Astrocyte (in vitro differentiated cells and primary cell): Measurements from ENCODE around the gene FAM81A. TPM values are rescaled to one million over a fixed set of nuclear protein-coding genes. Genes with fewer than 3 reads are reported as not detected.
A peak's percentile ranks its signal among the peaks of the same experiment; 100 is the strongest.

Source experiments
- DNase-seq: peaks from one replicate; pipeline ENCODE4 v3.0.0-alpha.2; 2010; ENCODE audit warnings: low read depth
- FAIRE-seq: peaks from 2 replicates; lab custom pipeline; 2011; peaks lifted over from hg19 to GRCh38; lab: Jason Lieb, UNC
- H2AFZ ChIP-seq: 2 replicates; pipeline ENCODE4 v1.6.0; 2012; ENCODE audit warnings: low read depth, low read length, inconsistent platforms
- H3K27ac ChIP-seq: 2 replicates; pipeline ENCODE4 v1.5.1; 2011; ENCODE audit warnings: low read depth, low read length, inconsistent platforms
- H3K27me3 ChIP-seq: 2 replicates; pipeline ENCODE4 v1.6.0; 2011; ENCODE audit warnings: low read length, inconsistent platforms; ENCODE audit not compliant: insufficient read depth
- H3K36me3 ChIP-seq: 2 replicates; pipeline ENCODE4 v1.5.1; 2011; ENCODE audit warnings: low read length, inconsistent platforms; ENCODE audit not compliant: insufficient read depth
- H3K4me1 ChIP-seq: 2 replicates; pipeline ENCODE4 v1.5.1; 2011; ENCODE audit warnings: low read length, inconsistent platforms; ENCODE audit not compliant: insufficient read depth
- H3K4me2 ChIP-seq: 2 replicates; pipeline ENCODE4 v1.6.0; 2012; ENCODE audit warnings: low read length, inconsistent platforms
- H3K4me3 ChIP-seq: 2 replicates; pipeline ENCODE4 v1.5.1; 2011; ENCODE audit warnings: low read depth, mild to moderate bottlenecking, low read length, inconsistent platforms; ENCODE audit not compliant: insufficient read depth
- H3K79me2 ChIP-seq: 2 replicates; pipeline ENCODE4 v1.6.0; 2012; ENCODE audit warnings: mild to moderate bottlenecking, low read length, inconsistent platforms; ENCODE audit not compliant: insufficient read depth
- H3K9ac ChIP-seq: 2 replicates; pipeline ENCODE4 v1.6.0; 2012; ENCODE audit warnings: mild to moderate bottlenecking, low read length, inconsistent platforms
- H3K9me3 ChIP-seq: 2 replicates; pipeline ENCODE4 v1.5.1; 2012; ENCODE audit warnings: low read depth, mild to moderate bottlenecking, low read length, inconsistent platforms; ENCODE audit not compliant: insufficient read depth
- H4K20me1 ChIP-seq: 2 replicates; pipeline ENCODE4 v1.6.0; 2012; ENCODE audit warnings: low read length, inconsistent platforms; ENCODE audit not compliant: insufficient read depth
- H3K27ac Mint-ChIP-seq: one replicate; pipeline ENCODE4 v1.8.0; 2021; ENCODE audit warnings: mild to moderate bottlenecking, mixed read lengths; ENCODE audit not compliant: unreplicated experiment
- H3K27me3 Mint-ChIP-seq: one replicate; pipeline ENCODE4 v1.8.0; 2021; ENCODE audit warnings: low read depth, mixed read lengths; ENCODE audit not compliant: unreplicated experiment
- H3K36me3 Mint-ChIP-seq: one replicate; pipeline ENCODE4 v1.8.0; 2021; ENCODE audit warnings: low read depth, mixed read lengths; ENCODE audit not compliant: unreplicated experiment
- H3K4me1 Mint-ChIP-seq: one replicate; pipeline ENCODE4 v1.8.0; 2021; ENCODE audit warnings: low read depth, mixed read lengths; ENCODE audit not compliant: unreplicated experiment
- H3K4me3 Mint-ChIP-seq: one replicate; pipeline ENCODE4 v1.8.0; 2021; ENCODE audit warnings: mild to moderate bottlenecking, moderate library complexity, mixed read lengths; ENCODE audit not compliant: unreplicated experiment
- H3K9me3 Mint-ChIP-seq: one replicate; pipeline ENCODE4 v1.8.0; 2021; ENCODE audit warnings: mild to moderate bottlenecking, mixed read lengths; ENCODE audit not compliant: unreplicated experiment
- EZH2 ChIP-seq: IDR thresholded peaks from 2 replicates; pipeline ENCODE4 v1.6.1; 2012; ENCODE audit warnings: mild to moderate bottlenecking, low read length, inconsistent platforms; ENCODE audit not compliant: insufficient read depth
- total RNA-seq: library from RNA; stranded (reverse); gene quantifications from 2 replicates; pipeline ENCODE4 v1.2.1, GENCODE V29; 2021
- TF ChIP-seq, protein P1 (sequence below): IDR thresholded peaks from 2 replicates; pipeline ENCODE4 v1.5.1; 2011; ENCODE audit warnings: low read depth, mild to moderate bottlenecking, inconsistent platforms, low read length, moderate library complexity; ENCODE audit not compliant: insufficient read depth

The FAM81A gene
- total RNA-seq, 1 donor from 2014 or later, result 0.73 TPM

DNA sequence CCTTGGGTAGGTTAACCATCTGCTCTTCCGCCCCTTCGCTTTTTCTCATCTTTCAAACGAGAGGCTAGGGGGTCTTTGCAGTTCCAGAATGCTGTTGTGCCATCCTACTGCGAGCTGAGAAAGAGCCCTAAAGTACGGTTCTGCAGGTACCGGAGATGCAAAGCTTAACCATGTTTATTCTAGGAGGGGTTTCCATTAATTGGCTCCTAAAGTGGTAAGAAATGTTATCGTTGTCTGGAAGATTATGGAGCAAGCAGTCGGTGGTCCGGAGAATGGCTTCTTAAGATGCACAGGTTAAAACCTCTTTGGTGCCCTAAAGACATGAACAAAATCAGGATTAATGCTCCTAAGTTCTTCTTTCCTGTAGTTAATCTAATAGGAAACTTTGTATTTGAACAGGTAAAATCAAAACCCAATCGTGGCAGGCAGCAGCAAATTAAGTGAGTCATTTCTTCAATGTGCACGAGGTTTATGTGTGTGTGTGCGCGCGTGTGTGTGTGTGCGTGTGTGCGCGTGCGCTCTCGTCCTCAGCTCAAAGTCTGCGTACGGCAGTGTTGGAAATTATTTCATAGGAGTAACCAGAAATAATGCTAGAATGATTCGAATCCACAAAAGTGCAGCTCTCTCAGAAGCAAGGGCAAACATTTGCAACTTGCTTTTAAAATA is 772 bp downstream of the FAM81A start:
- H3K36me3 Mint-ChIP-seq, result peaks cover 1% of the 10 kb centered on the region
- TF ChIP-seq, protein P1, sequence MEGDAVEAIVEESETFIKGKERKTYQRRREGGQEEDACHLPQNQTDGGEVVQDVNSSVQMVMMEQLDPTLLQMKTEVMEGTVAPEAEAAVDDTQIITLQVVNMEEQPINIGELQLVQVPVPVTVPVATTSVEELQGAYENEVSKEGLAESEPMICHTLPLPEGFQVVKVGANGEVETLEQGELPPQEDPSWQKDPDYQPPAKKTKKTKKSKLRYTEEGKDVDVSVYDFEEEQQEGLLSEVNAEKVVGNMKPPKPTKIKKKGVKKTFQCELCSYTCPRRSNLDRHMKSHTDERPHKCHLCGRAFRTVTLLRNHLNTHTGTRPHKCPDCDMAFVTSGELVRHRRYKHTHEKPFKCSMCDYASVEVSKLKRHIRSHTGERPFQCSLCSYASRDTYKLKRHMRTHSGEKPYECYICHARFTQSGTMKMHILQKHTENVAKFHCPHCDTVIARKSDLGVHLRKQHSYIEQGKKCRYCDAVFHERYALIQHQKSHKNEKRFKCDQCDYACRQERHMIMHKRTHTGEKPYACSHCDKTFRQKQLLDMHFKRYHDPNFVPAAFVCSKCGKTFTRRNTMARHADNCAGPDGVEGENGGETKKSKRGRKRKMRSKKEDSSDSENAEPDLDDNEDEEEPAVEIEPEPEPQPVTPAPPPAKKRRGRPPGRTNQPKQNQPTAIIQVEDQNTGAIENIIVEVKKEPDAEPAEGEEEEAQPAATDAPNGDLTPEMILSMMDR, result no peak
- Histone ChIP-seq H2AFZ (peak overlapping the region; percentile 85), H3K4me3 (peak overlapping the region; percentile 56), H3K4me2 (peak overlapping the region; percentile 94), H3K27me3 (peaks cover 46% of the 10 kb centered on the region), H3K79me2 (no peaks in the 10 kb centered on the region), H3K9ac (peak overlapping the region; percentile 41), H3K27ac (no peak overlapping the region), H3K9me3 (no peaks in the 10 kb centered on the region), H3K4me1 (peaks cover 9% of the 10 kb centered on the region), H4K20me1 (no peaks in the 10 kb centered on the region), H3K36me3 (no peaks in the 10 kb centered on the region)
- peaks cover 4% of the 10 kb centered on the region for H3K9me3 Mint-ChIP-seq
- H3K27me3 Mint-ChIP-seq, result peaks cover 73% of the 10 kb centered on the region
- DNase-seq (no peak), FAIRE-seq (no peak)
- H3K4me1 Mint-ChIP-seq, result no peaks in the 10 kb centered on the region
- H3K4me3 Mint-ChIP-seq, result peak overlapping the region; percentile 80
- no peak overlapping the region for H3K27ac Mint-ChIP-seq

DNA sequence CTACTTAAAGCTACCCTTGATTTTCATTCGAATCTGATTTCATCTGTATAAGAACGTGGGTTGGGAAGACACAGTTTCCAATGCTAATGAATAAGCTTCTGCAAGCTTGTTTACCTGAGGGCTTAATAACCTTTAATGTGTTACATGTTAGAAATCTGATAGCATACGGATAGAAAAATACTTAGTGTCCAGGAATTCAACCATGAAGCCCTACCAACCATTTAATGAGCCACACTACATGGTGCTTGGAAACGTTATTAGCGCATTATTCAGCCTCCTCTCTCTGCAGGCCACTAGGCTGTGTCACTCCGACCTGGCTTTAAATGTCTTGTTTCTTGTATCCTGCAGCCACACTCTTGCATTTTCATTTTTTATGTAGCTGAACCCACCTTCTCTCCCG is 1.6 kb downstream of the FAM81A start:
- H3K9me3 ChIP-seq, result no peaks in the 10 kb centered on the region
- no peak for DNase-seq
- H3K4me2 ChIP-seq, result no peak overlapping the region
- no peaks in the 10 kb centered on the region for H3K36me3 ChIP-seq
- peaks cover 9% of the 10 kb centered on the region for H3K4me1 ChIP-seq
- no peak overlapping the region for H3K27ac ChIP-seq
- no peak for FAIRE-seq
- no peak overlapping the region for H3K9ac ChIP-seq
- Mint-ChIP-seq H3K4me1 (no peaks in the 10 kb centered on the region), H3K4me3 (no peak overlapping the region), H3K36me3 (peaks cover 1% of the 10 kb centered on the region), H3K27ac (no peak overlapping the region), H3K27me3 (peaks cover 70% of the 10 kb centered on the region), H3K9me3 (peaks cover 4% of the 10 kb centered on the region)
- TF ChIP-seq EZH2, result no peak
- TF ChIP-seq, protein P1, result no peak
- no peaks in the 10 kb centered on the region for H3K79me2 ChIP-seq
- peaks cover 44% of the 10 kb centered on the region for H3K27me3 ChIP-seq
- H4K20me1 ChIP-seq, result no peaks in the 10 kb centered on the region
- H2AFZ ChIP-seq, result no peak overlapping the region
- H3K4me3 ChIP-seq, result no peak overlapping the region

DNA sequence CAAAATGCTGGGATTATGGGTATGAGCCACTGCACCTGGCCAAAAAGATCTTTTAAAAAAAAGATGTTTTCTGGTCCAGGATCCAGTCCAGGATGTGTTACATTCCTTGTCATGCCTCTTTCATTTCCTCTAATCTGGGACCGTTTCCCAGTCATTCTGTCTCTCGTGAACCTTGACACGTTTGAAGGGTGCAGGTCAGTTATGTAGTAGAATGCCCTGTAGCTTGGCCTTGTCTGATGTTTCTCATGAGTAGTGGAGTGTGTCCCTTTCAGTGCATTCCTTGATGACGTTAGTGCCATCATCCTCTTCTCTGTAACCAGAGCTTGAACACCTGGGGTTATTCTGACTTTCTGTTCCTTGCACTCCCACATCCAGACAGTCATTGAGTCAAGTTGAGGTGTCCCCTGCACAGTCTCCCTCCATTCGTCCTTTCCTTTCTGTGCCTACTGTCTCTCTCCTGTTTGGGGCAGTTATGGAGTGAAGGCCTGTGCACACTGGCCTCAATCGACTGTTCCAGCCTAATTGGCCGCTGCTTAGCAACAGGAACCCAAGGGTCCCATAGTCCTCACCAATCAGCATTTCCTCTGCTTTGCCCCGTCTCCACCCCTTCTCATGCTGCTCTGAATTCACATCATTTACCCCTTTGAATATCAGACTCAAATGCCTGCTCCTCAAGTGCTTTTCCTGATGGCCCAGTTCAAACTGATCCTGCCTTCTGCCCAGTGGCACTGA is 5.5 kb downstream of the FAM81A start:
- DNase-seq, result no peak
- Histone ChIP-seq H3K27ac (no peak overlapping the region), H3K4me3 (no peak overlapping the region), H2AFZ (no peak overlapping the region), H3K9me3 (no peaks in the 10 kb centered on the region), H3K36me3 (no peaks in the 10 kb centered on the region), H3K79me2 (no peaks in the 10 kb centered on the region), H4K20me1 (no peaks in the 10 kb centered on the region), H3K9ac (no peak overlapping the region), H3K4me2 (no peak overlapping the region), H3K4me1 (no peaks in the 10 kb centered on the region), H3K27me3 (peaks cover 17% of the 10 kb centered on the region)
- no peak overlapping the region for H3K27ac Mint-ChIP-seq
- no peak overlapping the region for H3K4me3 Mint-ChIP-seq
- H3K27me3 Mint-ChIP-seq, result peaks cover 60% of the 10 kb centered on the region
- peaks cover 4% of the 10 kb centered on the region for H3K9me3 Mint-ChIP-seq
- peaks cover 2% of the 10 kb centered on the region for H3K4me1 Mint-ChIP-seq
- TF ChIP-seq, protein P1, result no peak
- no peak for TF ChIP-seq EZH2
- FAIRE-seq, result no peak
- peaks cover 1% of the 10 kb centered on the region for H3K36me3 Mint-ChIP-seq
